ENCODE results near the gene KREMEN2. TPM values are rescaled to one million over a fixed set of nuclear protein-coding genes. Genes with fewer than 3 reads are reported as not detected.

KREMEN2 gene
- total RNA-seq, 4 donors from 2014 or later = 0.40 to 1.6 TPM; not detected in 2

- Histone ChIP-seq H3K9me3 (no peaks in the 10 kb centered on the region), H3K36me3 (no peaks in the 10 kb centered on the region), H3K27ac (no peak overlapping the region), H3K4me3 (no peak overlapping the region), H3K4me1 (peaks cover 0 to 14% (median 6%) of the 10 kb centered on the region in 4 donors), H3K27me3 (no peaks in the 10 kb centered on the region)
- TF ChIP-seq POLR2A (IDR thresholded peaks at IDR 0.05) = no peak
- TF ChIP-seq, protein P1, sequence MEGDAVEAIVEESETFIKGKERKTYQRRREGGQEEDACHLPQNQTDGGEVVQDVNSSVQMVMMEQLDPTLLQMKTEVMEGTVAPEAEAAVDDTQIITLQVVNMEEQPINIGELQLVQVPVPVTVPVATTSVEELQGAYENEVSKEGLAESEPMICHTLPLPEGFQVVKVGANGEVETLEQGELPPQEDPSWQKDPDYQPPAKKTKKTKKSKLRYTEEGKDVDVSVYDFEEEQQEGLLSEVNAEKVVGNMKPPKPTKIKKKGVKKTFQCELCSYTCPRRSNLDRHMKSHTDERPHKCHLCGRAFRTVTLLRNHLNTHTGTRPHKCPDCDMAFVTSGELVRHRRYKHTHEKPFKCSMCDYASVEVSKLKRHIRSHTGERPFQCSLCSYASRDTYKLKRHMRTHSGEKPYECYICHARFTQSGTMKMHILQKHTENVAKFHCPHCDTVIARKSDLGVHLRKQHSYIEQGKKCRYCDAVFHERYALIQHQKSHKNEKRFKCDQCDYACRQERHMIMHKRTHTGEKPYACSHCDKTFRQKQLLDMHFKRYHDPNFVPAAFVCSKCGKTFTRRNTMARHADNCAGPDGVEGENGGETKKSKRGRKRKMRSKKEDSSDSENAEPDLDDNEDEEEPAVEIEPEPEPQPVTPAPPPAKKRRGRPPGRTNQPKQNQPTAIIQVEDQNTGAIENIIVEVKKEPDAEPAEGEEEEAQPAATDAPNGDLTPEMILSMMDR (IDR thresholded peaks at IDR 0.05) = no peak
- DNase-seq = no peak
Observed at GRCh38 chr16:2975161-2975795, 11.2 kb downstream of the KREMEN2 start.

DNA sequence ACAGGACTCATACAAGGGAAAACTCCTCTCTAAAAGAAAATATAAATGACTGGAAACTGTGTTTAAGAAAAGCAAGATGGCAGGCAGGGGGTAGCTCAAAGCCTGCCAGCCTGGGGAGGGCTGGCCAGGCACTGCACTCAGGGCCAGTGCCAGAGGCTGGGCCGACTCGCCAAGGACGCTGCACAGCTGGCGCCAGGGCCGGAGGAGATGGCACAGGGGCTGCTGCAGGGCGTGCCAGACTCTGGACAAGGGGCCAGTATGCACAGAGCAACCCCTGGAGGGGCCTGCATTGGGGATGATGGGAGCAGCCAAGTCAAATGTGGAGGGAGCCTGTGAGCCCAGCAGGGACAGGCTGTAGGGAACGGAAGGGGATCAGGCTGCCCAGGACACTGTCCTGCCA lies 12.1 kb downstream of the KREMEN2 start:
- no peak overlapping the region for H3K27ac ChIP-seq
- DNase-seq = no peak
- H3K36me3 ChIP-seq = no peaks in the 10 kb centered on the region
- no peaks in the 10 kb centered on the region for H3K27me3 ChIP-seq
- TF ChIP-seq, protein P1 (IDR thresholded peaks at IDR 0.05) = no peak
- TF ChIP-seq POLR2A (IDR thresholded peaks at IDR 0.05) = no peak
- H3K9me3 ChIP-seq = no peaks in the 10 kb centered on the region
- no peak overlapping the region for H3K4me3 ChIP-seq
- peaks cover 5 to 15% (median 5%) of the 10 kb centered on the region in 4 donors for H3K4me1 ChIP-seq

DNA sequence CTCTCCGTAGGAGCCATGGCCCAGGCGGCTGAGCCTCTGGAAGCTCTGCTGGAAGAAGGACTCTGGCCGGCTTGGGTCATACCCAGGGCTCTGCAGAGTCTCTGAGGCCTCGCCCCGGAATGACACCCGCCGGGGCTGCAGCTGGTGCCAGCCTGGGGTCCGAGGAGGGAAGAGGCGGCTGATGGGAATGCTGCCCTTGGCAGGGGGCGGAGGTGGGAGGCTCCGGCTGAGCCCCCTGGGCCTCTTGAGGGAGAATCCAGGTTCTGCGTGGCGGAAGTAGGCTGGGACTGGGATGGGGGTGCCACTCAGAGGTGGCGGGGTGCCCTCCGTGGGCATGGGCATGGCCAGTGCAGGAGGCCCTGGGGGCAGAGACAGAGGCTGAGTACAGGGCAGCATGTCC lies 12.6 kb downstream of the KREMEN2 start:
- Histone ChIP-seq H3K4me1 (peaks cover 5 to 19% (median 5%) of the 10 kb centered on the region in 4 donors), H3K36me3 (no peaks in the 10 kb centered on the region), H3K4me3 (no peak overlapping the region), H3K27ac (no peak overlapping the region), H3K9me3 (no peaks in the 10 kb centered on the region), H3K27me3 (no peaks in the 10 kb centered on the region)
- DNase-seq = no peak
- no peak for TF ChIP-seq POLR2A (IDR thresholded peaks at IDR 0.05)
- TF ChIP-seq, protein P1 (IDR thresholded peaks at IDR 0.05) = no peak

DNA sequence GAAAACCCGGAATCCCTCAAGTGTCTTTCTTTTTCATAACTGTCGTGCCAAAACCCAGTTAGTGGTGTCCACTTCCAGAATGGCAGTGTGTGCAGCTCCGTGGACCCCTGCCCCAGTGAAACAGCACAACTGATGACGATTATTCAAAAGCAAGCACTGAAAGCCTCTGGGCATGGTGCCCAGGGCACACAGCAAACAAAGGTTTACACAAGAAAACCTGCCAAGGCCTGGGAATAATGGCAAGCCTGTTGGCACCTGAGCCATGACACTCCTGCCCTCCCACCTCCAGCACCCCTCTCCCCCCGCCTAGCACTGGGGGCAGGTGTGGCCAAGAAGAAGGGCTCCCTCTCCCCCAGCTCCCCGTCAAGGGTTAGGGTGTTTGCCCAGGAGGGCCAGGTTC lies 13.4 kb downstream of the KREMEN2 start:
- TF ChIP-seq, protein P1 (IDR thresholded peaks at IDR 0.05) = no peak
- no peak for TF ChIP-seq POLR2A (IDR thresholded peaks at IDR 0.05)
- no peaks in the 10 kb centered on the region for H3K9me3 ChIP-seq
- H3K27me3 ChIP-seq = no peaks in the 10 kb centered on the region
- H3K36me3 ChIP-seq = no peaks in the 10 kb centered on the region
- DNase-seq = no peak
- no peak overlapping the region for H3K4me3 ChIP-seq
- H3K4me1 ChIP-seq = peaks cover 5 to 19% (median 5%) of the 10 kb centered on the region in 4 donors
- no peak overlapping the region for H3K27ac ChIP-seq

DNA sequence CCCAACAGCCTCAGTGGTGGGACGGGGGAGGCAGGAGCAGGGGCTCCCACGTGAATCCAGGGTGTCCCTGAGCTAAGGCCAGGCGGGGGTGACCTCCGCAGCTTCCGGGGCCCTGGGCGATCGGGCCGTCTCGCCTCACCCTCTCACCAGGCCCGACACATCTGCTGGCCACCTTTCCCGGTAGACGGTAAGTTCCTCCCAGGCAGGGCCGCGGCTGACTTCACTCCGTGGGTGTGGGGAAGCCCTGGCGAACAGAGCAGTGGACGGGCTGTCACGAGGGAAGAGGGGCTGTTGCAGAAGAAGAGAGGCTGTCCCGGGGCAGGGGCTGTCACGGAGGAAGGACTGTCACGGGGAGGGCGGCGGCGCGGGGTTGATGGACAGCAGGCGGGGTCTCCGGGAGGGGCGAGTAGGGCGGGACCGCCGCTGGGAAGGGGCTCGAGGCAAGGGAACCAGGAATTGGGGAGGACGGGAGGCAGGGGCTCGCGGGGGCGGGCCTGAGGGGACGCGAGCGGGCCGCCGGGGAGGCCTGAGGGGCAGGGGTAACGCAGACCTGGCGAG lies 15.7 kb downstream of the KREMEN2 start:
- Histone ChIP-seq H3K27me3 (no peaks in the 10 kb centered on the region), H3K4me1 (peaks cover 5 to 23% (median 7%) of the 10 kb centered on the region in 4 donors), H3K4me3 (peak overlapping the region; percentile 74 to 93 (median 76)), H3K36me3 (no peaks in the 10 kb centered on the region), H3K27ac (peak overlapping the region in 1 of 4 donors; percentile 85), H3K9me3 (no peaks in the 10 kb centered on the region)
- TF ChIP-seq POLR2A (IDR thresholded peaks at IDR 0.05) = no peak
- TF ChIP-seq, protein P1 (IDR thresholded peaks at IDR 0.05) = no peak
- DNase-seq = no peak

Measured in Peyer's patch (tissue), 4 donors.